ENCODE measurements around the gene MCTP1.

GRCh38 chr5:94900006-94900505, 384.8 kb downstream of the MCTP1 start:
- TF ChIP-seq, protein P1, sequence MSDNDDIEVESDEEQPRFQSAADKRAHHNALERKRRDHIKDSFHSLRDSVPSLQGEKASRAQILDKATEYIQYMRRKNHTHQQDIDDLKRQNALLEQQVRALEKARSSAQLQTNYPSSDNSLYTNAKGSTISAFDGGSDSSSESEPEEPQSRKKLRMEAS (IDR thresholded peaks at IDR 0.05), result no peak
- TF ChIP-seq TAF1 (IDR thresholded peaks at IDR 0.05; ENCODE audit: low read depth), result no peak
- no peak for TF ChIP-seq EP300 (IDR thresholded peaks at IDR 0.05; ENCODE audit: borderline replicate concordance)
- no peak for TF ChIP-seq CEBPB (IDR thresholded peaks at IDR 0.05)
- no peak for TF ChIP-seq YY1 (IDR thresholded peaks at IDR 0.05; ENCODE audit: low read depth)
- TF ChIP-seq REST (IDR thresholded peaks at IDR 0.05; ENCODE audit: low read depth), result no peak
- no peak for TF ChIP-seq FOXM1 (IDR thresholded peaks at IDR 0.05; ENCODE audit: borderline replicate concordance, low read depth)
- TF ChIP-seq, protein P2, sequence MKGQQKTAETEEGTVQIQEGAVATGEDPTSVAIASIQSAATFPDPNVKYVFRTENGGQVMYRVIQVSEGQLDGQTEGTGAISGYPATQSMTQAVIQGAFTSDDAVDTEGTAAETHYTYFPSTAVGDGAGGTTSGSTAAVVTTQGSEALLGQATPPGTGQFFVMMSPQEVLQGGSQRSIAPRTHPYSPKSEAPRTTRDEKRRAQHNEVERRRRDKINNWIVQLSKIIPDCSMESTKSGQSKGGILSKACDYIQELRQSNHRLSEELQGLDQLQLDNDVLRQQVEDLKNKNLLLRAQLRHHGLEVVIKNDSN (IDR thresholded peaks at IDR 0.05), result no peak
- no peak for TF ChIP-seq CREB1 (IDR thresholded peaks at IDR 0.05; ENCODE audit: low read depth)
- TF ChIP-seq NFIC (IDR thresholded peaks at IDR 0.05), result no peak
- TF ChIP-seq TEAD4 (IDR thresholded peaks at IDR 0.05), result no peak
- TF ChIP-seq TCF12 (IDR thresholded peaks at IDR 0.05; ENCODE audit: low read depth), result no peak
- TF ChIP-seq RAD21 (IDR thresholded peaks at IDR 0.05; ENCODE audit: low read depth), result no peak
